Activated CD4-positive, alpha-beta memory T cell treated with anti-CD3 and anti-CD28 coated beads for 36 hours (primary cell): ENCODE data around the gene KIF26B. TPM values are rescaled to one million over a fixed set of nuclear protein-coding genes. Genes with fewer than 3 reads are reported as not detected.

Experiments used
- CTCF ChIA-PET: fragments of 350-600 bp; sonication (Branson Sonifier 250); formaldehyde crosslinking; loops from one replicate; lab custom pipeline; 2021; ENCODE audit warnings: antibody characterized with exemption, inconsistent platforms; lab: Charles Lee
- POLR2A ChIA-PET: fragments of 350-600 bp; sonication (Branson Sonifier 250); formaldehyde crosslinking; loops from one replicate; lab custom pipeline; 2021; ENCODE audit warnings: antibody characterized with exemption; lab: Charles Lee
- DNase-seq: peaks from one replicate; pipeline ENCODE4 v3.0.0-alpha.2; 2020
- H3K27ac Mint-ChIP-seq: one replicate; pipeline ENCODE4 v1.8.0; 2021; ENCODE audit warnings: mixed read lengths
- H3K27me3 Mint-ChIP-seq: one replicate; pipeline ENCODE4 v1.8.0; 2021; ENCODE audit warnings: mixed read lengths
- H3K36me3 Mint-ChIP-seq: one replicate; pipeline ENCODE4 v1.8.0; 2021; ENCODE audit warnings: mixed read lengths
- H3K4me1 Mint-ChIP-seq: one replicate; pipeline ENCODE4 v1.8.0; 2021; ENCODE audit warnings: low read depth, mixed read lengths
- H3K4me3 Mint-ChIP-seq: one replicate; pipeline ENCODE4 v1.8.0; 2021; ENCODE audit warnings: mild to moderate bottlenecking, mixed read lengths
- H3K9me3 Mint-ChIP-seq: one replicate; pipeline ENCODE4 v1.8.0; 2021; ENCODE audit warnings: mixed read lengths
- intact Hi-C: fragments of 100-400 bp; cut with micrococcal nuclease; formaldehyde crosslinking; loops from one replicate; pipeline ENCODE4 v1.15.1; 2023
- total RNA-seq, 2 experiments: library from RNA; stranded (reverse); gene quantifications; one replicate each; pipeline ENCODE4 v1.2.3, GENCODE V29; 2021

KIF26B gene
- total RNA-seq, 2 experiments from 2014 or later = not detected

DNA sequence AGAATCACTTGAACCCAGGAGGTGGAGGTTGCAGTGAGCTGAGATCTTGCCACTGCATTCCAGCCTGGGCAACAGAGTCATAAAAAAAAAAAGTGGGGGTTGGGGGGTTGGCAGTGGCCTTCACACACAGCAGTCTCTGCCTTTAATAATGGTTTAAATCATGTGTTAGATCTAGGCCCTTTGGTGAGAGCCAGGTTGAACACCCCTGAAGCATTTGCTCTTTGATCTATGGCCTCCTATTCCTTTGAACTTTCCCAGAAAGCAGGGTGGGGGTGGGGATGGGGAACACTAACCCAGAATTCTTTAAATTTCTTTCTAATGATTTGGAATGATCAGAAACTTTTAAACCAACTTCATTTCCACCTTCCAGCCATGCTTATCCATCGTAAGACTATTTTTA lies 313.0 kb downstream of the KIF26B start:
- no peak overlapping the region for H3K27ac Mint-ChIP-seq
- no peaks in the 10 kb centered on the region for H3K27me3 Mint-ChIP-seq
- H3K4me1 Mint-ChIP-seq = no peaks in the 10 kb centered on the region
- ChIA-PET POLR2A (no interaction called here), CTCF (no interaction called here)
- DNase-seq = no peak
- H3K9me3 Mint-ChIP-seq = peaks cover 4% of the 10 kb centered on the region
- H3K4me3 Mint-ChIP-seq = no peak overlapping the region
- H3K36me3 Mint-ChIP-seq = no peaks in the 10 kb centered on the region
- intact Hi-C loops = no loop called here

- intact Hi-C loops = no loop called here
- ChIA-PET POLR2A (no interaction called here), CTCF (no interaction called here)
- H3K36me3 Mint-ChIP-seq = no peaks in the 10 kb centered on the region
- no peak overlapping the region for H3K27ac Mint-ChIP-seq
- no peaks in the 10 kb centered on the region for H3K4me1 Mint-ChIP-seq
- H3K9me3 Mint-ChIP-seq = peaks cover 4% of the 10 kb centered on the region
- no peaks in the 10 kb centered on the region for H3K27me3 Mint-ChIP-seq
- DNase-seq = no peak
- H3K4me3 Mint-ChIP-seq = no peak overlapping the region
These were observed 314.2 kb downstream of the KIF26B start for GRCh38 chr1:245469006-245469405.

GRCh38 chr1:245469734-245470133 lies 314.9 kb downstream of the KIF26B start:
- ChIA-PET CTCF (no interaction called here), POLR2A (no interaction called here)
- Mint-ChIP-seq H3K9me3 (no peaks in the 10 kb centered on the region), H3K27ac (no peak overlapping the region), H3K27me3 (no peaks in the 10 kb centered on the region), H3K36me3 (no peaks in the 10 kb centered on the region), H3K4me3 (no peak overlapping the region), H3K4me1 (no peaks in the 10 kb centered on the region)
- no peak for DNase-seq
- intact Hi-C loops = no loop called here

- no peak overlapping the region for H3K4me3 Mint-ChIP-seq
These were observed 320.3 kb downstream of the KIF26B start for GRCh38 chr1:245475126-245475525.

GRCh38 chr1:245475961-245476516 lies 321.3 kb downstream of the KIF26B start:
- CTCF ChIA-PET = no interaction called here
- no peaks in the 10 kb centered on the region for H3K36me3 Mint-ChIP-seq
- intact Hi-C loops = no loop called here
- no peaks in the 10 kb centered on the region for H3K9me3 Mint-ChIP-seq
- H3K4me1 Mint-ChIP-seq = no peaks in the 10 kb centered on the region
- no peak overlapping the region for H3K4me3 Mint-ChIP-seq
- no peaks in the 10 kb centered on the region for H3K27me3 Mint-ChIP-seq
- H3K27ac Mint-ChIP-seq = no peak overlapping the region
- POLR2A ChIA-PET = no interaction called here
- no peak for DNase-seq

More at GRCh38 chr1:245475126-245475525, 320.3 kb downstream of the KIF26B start:
- POLR2A ChIA-PET = no interaction called here
- Mint-ChIP-seq H3K27ac (no peak overlapping the region), H3K9me3 (no peaks in the 10 kb centered on the region), H3K27me3 (no peaks in the 10 kb centered on the region), H3K36me3 (no peaks in the 10 kb centered on the region), H3K4me1 (no peaks in the 10 kb centered on the region)
- intact Hi-C loops = no loop called here
- DNase-seq = no peak
- CTCF ChIA-PET = no interaction called here

- CTCF ChIA-PET = no interaction called here
- Mint-ChIP-seq H3K4me1 (no peaks in the 10 kb centered on the region), H3K36me3 (no peaks in the 10 kb centered on the region), H3K4me3 (no peak overlapping the region), H3K27me3 (no peaks in the 10 kb centered on the region), H3K9me3 (no peaks in the 10 kb centered on the region), H3K27ac (no peak overlapping the region)
- POLR2A ChIA-PET = no interaction called here
- intact Hi-C loops = no loop called here
- no peak for DNase-seq
These were observed 323.2 kb downstream of the KIF26B start for GRCh38 chr1:245477941-245478340.

DNA sequence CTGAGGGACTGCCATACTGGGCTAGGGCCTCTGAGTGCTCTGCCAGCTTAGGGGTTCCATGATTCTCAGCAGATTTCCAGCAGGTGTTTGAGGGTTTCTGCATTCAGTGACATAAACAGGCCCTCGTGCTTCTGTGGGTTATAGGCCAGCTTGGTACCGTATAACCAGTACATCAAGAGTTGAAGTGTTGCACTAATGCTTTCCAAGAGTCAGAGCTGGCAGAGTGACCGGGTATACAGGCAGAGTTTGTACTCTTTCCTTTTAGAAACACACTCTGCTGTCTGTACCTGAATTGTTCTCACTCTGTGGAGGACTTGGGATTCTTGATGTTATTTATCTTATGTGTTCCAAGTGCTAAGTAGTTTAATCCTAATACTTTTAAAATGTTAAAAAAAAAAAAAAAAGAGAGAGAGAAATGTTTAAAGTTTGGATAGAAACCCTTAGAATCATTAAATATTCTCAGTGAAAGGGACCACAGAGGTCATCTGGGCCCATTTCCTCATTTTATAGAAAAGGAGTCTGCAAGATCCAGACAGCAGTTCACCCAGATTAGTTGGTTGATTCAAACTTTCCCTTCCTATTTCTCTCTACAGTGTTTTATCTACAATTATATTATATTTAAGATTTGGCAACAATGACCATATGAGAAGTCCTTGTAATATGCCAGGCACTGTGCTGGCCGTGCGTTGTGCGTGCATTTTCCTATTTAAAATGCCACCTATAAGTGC lies 325.8 kb downstream of the KIF26B start:
- POLR2A ChIA-PET = no interaction called here
- DNase-seq = no peak
- H3K4me3 Mint-ChIP-seq = no peak overlapping the region
- CTCF ChIA-PET = no interaction called here
- H3K36me3 Mint-ChIP-seq = no peaks in the 10 kb centered on the region
- intact Hi-C loops = no loop called here
- no peaks in the 10 kb centered on the region for H3K9me3 Mint-ChIP-seq
- H3K27ac Mint-ChIP-seq = no peak overlapping the region
- no peaks in the 10 kb centered on the region for H3K4me1 Mint-ChIP-seq
- no peaks in the 10 kb centered on the region for H3K27me3 Mint-ChIP-seq

DNA sequence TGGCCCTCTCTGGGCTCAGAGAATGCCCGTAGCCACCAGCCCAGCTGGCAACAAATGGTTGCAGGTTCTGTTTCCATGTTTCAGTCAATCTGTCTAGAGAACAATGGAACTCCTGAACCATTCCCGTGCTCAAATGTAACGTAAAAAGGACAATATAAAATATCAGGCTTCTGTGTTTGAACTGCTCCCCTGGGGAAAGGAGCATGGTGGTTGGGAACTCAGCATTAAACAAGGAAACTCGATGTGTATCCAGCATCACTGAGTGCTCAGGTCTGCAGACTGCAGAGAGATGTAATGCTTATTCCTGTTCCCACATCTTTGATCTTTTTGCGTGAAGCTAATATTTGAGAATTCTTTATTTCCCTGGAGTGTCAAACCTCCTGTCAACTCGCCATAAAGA lies 326.5 kb downstream of the KIF26B start:
- Mint-ChIP-seq H3K27ac (no peak overlapping the region), H3K9me3 (no peaks in the 10 kb centered on the region), H3K4me3 (no peak overlapping the region), H3K36me3 (no peaks in the 10 kb centered on the region), H3K27me3 (no peaks in the 10 kb centered on the region), H3K4me1 (no peaks in the 10 kb centered on the region)
- ChIA-PET POLR2A (no interaction called here), CTCF (no interaction called here)
- intact Hi-C loops = no loop called here
- DNase-seq = no peak

- Mint-ChIP-seq H3K4me1 (no peaks in the 10 kb centered on the region), H3K27me3 (no peaks in the 10 kb centered on the region), H3K36me3 (no peaks in the 10 kb centered on the region), H3K4me3 (no peak overlapping the region), H3K27ac (no peak overlapping the region), H3K9me3 (no peaks in the 10 kb centered on the region)
- POLR2A ChIA-PET = no interaction called here
- CTCF ChIA-PET = no interaction called here
- no peak for DNase-seq
- intact Hi-C loops = no loop called here
These were observed 328.5 kb downstream of the KIF26B start for GRCh38 chr1:245483247-245483646.

DNA sequence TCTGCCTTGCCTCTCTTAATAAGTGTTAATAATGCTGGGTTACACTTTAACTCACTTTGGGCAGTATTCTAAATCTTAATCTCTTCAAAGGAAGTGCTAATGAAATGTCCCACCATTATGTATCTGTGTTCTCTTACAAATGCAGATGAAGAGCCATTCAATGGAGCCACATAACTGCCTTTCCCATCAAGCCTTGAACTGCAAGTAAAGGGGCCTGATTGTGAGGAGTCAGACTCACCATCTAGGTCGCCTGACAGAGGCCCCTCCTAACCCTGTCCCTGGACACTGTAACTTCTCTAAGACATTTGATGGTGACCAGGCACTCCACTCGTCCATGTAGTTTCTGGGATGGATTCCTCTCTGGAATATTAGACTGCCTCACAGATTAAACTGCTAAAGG lies 329.4 kb downstream of the KIF26B start:
- H3K4me1 Mint-ChIP-seq = no peaks in the 10 kb centered on the region

DNA sequence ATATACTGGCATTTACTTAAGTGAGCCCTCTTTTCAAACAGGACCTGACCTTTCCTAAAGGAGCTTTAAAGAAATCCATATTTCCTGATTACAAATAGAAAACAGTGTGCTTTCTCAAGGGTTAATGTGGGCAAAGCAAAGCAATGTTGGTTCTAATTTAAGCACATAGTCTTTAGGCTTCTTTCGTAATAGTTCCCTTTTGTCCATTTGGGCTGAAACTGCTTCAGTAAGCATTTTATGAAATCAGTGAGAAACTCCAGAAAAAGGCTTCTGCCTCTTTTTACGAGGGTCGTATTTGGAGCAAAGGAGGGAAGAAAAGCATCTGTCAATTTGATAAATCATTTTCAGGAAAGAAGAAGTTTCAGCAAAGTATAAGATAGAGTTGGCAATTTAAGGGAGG lies 331.2 kb downstream of the KIF26B start:
- Mint-ChIP-seq H3K4me3 (no peak overlapping the region), H3K4me1 (no peaks in the 10 kb centered on the region), H3K27me3 (peaks cover 4% of the 10 kb centered on the region), H3K9me3 (peaks cover 4% of the 10 kb centered on the region), H3K36me3 (no peaks in the 10 kb centered on the region), H3K27ac (no peak overlapping the region)
- no peak for DNase-seq
- ChIA-PET POLR2A (no interaction called here), CTCF (no interaction called here)
- intact Hi-C loops = no loop called here

More for the DNA sequence above, 329.4 kb downstream of the KIF26B start:
- ChIA-PET POLR2A (no interaction called here), CTCF (no interaction called here)
- intact Hi-C loops = no loop called here
- H3K36me3 Mint-ChIP-seq = no peaks in the 10 kb centered on the region
- no peaks in the 10 kb centered on the region for H3K9me3 Mint-ChIP-seq
- no peak for DNase-seq
- H3K27ac Mint-ChIP-seq = no peak overlapping the region
- H3K27me3 Mint-ChIP-seq = no peaks in the 10 kb centered on the region
- H3K4me3 Mint-ChIP-seq = no peak overlapping the region

- Mint-ChIP-seq H3K9me3 (peaks cover 4% of the 10 kb centered on the region), H3K27me3 (peaks cover 5% of the 10 kb centered on the region), H3K36me3 (no peaks in the 10 kb centered on the region), H3K4me1 (no peaks in the 10 kb centered on the region), H3K4me3 (no peak overlapping the region), H3K27ac (no peak overlapping the region)
- ChIA-PET CTCF (interaction anchor here (0.5 kb wide), 1 partner anchor 334 kb away, joined by 3 read pairs; no protein-coding TSS in a partner anchor), POLR2A (no interaction called here)
- intact Hi-C loops = no loop called here
- no peak for DNase-seq
These were observed 332.1 kb downstream of the KIF26B start for GRCh38 chr1:245486775-245487470.
